DMS 273 (cell line): Measurements from ENCODE around the gene KCNQ1.

Source experiments
- DNase-seq: peaks from one replicate; lab custom pipeline; 2025; ENCODE audit not compliant: unreplicated experiment; lab: John Stamatoyannopoulos, UW

Gene KCNQ1

DNA sequence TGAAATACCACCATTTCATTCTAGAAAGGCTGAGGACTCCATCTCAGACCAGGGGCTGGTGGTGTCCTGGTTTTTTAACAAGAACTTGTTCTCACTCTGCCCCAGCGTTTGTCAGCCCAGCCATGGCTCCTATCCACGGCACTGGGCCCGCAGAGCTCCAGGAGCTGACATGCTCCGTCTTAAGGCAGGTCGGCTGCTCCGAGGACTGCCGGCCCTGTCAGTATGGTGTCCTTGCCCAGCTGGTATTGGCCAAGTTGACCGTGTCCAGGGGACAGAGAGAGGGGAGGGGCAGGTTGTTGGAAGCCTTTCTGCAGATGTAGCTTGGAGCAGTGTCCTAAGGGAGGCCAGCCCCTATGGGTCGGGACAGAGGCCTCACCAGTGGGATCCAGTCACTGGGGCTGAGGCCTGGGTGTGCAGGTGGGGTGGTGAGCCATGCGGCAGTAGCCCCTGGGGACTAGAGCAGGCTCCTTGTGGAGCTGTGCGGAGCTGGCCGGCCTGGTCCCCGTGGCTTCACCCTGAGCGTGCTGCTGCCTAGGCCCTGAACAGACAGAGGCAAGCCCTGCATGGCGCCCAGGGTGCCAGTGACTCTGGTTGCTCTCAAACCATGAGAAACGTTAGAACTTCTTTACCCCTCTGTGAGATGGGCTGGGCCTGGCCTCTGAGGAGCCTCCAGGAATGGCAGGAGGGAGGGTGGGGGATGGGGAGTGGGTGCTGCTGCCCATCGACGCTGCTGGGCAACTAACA is 294.9 kb downstream of the KCNQ1 start:
- DNase-seq = no peak

DNA sequence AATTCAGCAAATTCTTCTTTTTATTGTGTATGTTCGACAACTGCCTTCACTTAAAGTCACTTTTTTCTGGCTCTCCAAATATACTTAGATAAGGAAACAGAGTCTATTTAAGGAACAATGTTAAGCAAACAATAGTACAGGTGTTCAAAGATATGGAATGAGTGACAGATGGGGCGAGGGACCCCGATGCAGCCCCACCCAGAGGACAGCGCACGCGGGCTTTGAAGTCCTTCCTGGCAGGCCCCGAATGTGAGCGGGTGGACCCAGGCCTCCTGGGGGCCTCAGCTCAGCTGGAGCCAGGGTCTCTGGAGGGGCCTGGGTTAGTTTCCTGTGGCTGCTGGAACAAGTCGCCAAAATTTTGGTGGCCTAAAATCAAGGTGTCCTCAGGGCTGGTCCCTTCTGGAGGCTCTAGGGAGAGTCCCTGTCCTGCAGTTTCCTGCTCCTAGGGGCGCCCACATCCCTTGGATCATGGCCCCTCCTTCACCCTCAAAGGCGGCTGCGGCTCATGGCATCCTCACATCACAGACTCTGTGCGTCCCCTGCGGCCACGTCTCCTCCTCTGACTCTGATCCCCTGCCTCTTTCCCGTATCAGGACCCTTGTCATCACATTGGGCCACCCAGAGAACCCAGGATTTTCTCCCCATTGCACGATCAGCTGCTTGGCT is 295.6 kb downstream of the KCNQ1 start:
- no peak for DNase-seq

DNA sequence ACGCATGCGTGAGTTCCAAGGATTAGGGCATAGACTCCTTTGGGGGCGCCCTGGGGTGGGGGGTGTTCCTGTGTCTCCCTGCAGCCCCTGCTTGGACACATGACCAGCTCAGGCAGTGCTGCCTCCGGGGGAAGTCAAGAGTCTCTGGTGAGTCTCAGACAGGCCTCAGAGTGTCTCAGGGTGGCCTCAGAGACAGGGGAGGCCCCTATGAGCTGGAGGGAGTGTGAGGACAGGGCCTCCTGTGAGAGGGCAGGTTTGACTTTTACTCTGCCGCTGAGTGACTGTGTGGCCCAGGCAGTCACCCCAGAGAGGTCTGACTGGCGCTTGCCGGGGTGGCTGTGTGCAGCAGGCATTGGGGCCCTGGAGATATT is 296.2 kb downstream of the KCNQ1 start:
- no peak for DNase-seq

DNA sequence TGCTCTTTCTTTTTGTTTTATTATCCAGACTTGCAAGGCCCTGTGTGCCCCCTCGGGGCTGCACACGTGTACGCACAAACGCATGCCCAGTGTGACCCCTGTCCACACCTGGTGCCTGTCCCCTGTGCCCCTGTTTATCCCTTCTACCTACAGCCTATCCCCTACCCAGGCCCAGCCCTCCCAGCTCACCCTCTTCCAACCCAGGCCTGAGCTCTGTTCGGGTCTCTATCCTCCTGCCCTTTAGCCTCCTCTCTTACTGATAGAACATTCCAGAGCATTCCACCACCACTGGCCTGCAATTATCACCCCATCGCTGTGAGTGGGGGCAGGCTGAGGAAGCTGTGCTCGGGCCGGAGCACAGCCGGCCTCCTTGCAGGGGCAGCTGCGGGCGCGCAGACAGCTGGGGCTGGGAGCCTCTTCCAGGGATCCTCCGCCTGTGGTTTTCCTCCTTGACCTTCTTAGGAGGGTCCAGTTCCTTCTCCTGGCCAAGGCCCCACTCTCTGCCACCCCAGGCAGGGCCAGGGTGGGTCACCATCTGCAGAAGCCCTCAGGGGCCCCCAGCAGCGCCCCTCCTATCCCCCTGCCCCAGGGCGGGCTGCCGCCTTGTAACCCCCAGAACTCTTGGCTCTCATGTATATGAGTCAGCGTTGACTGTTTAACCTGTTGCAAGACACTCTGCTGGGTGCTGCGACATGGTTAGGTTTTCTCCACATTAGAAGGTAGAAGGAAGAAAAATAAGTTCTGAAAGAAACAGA is 296.7 kb downstream of the KCNQ1 start:
- no peak for DNase-seq

DNA sequence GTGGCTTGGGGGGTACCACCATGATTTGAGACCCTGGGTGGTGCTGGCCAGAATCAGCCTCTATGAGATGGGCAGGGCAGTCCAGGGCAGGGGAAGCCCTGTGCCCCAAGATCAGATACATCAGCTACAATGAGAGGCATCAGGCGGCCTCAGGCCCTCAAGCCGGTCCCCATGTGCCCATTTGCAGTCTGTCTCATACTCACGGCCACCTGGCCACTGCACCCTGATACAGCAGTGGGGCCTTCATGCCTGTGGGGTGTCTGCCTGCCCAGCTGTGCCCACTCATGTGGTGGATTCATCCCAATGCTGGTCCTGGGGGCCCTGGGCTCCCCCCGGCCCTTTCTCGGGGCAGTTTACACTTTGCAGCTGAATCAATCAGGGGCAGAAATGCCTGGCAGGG is 297.4 kb downstream of the KCNQ1 start:
- no peak for DNase-seq

- DNase-seq = no peak
Measured at GRCh38 chr11:2742611-2743426, 298.0 kb downstream of the KCNQ1 start.

DNA sequence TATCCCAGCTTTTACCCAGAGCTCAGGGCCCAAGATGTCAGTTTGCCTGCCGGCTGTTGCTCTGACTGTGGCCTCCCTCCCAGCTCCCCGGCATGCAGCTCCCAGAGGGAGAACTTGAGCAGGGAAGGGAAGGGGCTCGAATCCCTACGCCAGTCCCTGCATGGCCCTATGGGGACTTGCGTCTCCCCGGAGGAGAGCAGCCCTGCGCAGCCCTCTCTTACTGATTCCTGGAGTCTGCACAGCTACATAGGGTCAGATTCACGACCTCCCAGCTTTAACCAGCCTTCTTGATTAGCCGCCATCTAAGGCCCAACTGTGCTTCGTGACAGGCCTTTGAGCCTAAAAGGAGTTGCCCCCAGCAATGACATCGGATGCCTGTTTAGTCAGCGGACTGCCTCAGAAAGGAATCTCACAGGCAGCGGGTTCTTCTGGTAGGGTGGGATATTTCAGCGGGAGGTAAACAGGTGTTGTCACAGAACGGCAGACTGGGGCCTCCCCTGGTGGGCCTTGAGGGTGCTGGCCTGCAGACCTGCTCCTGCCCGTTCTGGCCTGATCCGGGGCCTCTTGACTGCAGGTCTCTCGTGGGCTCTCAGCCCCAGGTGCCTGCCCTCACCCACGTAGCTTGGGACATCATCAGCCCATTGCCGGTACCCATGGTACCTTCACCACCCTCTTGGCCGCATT is 298.8 kb downstream of the KCNQ1 start:
- DNase-seq = no peak

DNA sequence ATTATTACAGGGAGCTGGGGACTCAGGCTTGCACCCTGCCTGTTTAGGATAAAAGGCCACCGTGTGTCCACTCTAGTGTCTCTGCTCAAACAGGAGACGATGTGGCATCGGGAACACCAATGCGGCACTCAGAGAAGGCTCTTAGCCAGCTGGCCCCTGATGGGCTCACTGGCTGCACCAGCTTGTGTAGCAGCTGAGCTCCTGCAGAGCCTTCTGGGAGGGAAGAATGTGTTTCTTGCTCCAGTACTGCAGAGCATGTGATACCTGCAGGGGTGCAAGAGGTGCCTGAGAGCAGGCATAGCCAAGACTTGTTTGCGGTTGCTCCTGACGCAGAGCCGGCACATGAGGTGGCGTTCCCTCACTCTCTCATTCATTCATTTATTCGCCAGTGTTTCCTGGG is 299.4 kb downstream of the KCNQ1 start:
- DNase-seq = peak; percentile 8

DNA sequence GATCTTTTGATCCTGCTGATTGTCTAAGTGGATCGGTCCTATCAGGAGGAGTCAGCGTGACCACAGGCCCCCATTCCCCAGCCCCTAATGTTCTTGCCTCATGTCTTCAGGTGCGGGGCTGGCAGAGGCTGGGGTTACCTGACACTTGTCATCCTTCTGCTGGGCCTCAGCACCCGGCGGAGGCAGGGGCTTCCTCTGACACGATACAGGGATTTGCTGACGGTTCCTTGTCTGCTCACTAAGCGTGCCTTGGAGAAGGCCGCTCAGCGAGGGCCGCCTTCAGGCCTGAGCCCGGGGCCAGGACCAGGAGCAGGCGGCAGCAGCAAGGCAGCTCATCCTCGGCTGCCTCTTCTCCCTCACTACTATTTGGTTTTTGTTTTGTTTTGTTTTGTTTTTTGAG is 300.7 kb downstream of the KCNQ1 start:
- no peak for DNase-seq

DNA sequence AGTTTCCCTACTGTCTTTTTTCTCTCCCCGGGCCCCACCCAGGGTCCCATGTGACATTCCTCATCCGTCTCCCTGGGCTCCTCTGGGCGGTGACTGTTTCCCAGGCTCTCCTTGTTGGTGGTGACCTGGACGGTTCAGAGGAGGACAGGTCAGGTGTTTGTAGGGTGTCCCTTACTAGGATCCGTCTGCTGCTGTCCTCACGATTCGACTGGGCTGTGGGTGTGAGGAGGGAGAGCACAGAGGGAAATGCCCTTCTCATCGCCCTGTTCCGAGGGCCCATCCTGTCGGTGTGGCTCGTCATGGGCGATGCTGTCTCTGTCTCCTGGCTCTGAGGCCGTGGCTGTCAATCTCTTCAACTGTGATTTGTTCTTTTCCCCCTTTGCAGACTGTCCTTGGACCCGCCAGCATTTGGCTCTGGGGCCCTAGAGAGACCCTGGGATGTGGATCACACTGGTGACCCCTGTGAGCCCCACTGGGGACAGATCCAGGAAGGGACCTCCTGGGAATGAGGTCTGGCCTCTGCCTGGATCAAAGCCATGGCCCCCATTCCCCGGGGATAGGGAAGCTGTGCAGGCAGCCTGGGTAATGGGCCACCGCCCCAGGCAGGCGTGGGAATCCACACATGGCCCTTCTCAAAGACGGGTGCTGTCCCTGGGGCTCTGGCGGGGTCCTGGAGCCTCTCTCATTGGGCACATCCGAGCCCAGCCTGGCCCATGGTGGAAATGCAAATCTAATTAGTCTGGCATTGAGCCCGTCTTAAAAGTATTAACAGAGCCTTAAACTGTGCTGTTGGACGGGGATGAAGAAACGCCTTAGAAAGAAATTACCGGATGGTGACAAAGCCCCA is 301.8 kb downstream of the KCNQ1 start:
- peak; percentile 8 for DNase-seq

DNA sequence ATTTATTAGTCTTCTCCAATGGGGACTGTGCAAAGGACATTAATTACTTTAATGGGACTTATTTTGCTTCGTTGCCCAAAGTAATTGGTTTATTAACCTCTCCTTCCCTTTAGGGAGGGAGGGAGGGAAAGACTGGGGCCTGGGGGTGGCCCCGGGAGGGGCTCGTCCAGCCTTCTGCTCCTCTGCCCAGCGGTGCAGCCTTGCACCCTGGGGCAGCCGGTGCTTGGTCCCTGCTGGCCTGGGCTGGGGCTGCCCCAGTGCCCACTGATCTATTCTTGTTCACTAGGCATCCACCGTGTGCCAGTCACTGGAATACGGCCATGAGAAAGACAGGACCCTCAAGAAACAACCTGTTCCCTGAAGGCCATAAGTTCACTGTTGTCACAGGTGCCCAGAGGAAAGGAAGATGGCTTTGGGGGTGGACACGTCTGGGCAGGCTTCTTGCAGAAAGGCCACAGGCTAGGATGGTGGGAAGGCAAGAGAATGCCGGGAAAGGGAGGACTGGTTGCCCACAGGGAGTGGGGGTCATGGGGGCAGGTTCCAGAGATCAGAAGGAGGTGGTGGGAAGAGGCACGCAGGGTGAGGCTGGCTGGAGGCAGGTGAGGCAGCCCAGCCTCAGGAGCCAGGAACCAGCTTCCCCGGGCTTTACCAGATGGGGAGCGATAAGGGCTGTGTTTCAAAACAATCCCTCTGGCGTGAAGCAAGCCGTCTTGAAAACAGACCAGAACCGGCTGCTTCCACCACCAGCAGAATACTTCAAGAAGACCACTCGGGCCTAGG is 302.6 kb downstream of the KCNQ1 start:
- DNase-seq = peak; percentile 33

DNA sequence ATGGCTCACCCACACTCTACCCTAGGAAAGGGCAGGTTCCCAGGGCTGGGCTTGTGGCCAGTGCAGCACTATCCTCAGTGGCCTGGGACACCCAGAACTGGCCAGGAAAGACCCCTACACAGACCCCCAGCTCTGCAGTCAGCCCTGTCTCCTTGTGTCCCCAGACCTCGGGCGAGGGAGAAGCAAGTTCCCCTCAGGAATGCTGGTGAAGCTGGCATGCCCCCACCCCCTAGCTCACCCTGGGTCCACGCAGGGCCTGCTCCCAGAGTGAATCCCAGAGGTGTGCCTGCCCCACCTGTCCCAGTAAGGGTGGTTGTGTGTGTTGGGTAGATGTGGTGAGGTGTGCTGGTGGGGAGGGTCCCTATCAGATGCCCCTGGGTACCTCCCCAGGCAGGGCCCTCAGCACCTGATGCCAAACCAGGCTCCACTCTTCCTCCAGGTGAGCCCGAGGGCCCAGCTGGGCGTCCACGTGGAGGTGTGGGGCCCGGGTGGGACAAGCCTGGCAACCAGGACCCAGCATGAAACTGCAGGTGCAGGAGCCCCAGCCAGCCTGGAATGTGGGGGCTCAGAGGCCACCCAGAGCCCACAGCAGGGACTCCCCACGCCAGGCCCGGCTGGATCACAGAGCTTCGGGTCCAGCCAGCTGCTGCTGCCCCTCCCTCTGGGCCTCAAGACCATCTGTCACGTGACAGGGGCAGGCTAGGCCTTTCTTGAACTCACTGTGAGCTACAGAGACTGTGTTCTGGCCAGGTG is 303.4 kb downstream of the KCNQ1 start:
- peak; percentile 12 for DNase-seq

GRCh38 chr11:2748814-2749554 is 304.2 kb downstream of the KCNQ1 start:
- DNase-seq = no peak

DNA sequence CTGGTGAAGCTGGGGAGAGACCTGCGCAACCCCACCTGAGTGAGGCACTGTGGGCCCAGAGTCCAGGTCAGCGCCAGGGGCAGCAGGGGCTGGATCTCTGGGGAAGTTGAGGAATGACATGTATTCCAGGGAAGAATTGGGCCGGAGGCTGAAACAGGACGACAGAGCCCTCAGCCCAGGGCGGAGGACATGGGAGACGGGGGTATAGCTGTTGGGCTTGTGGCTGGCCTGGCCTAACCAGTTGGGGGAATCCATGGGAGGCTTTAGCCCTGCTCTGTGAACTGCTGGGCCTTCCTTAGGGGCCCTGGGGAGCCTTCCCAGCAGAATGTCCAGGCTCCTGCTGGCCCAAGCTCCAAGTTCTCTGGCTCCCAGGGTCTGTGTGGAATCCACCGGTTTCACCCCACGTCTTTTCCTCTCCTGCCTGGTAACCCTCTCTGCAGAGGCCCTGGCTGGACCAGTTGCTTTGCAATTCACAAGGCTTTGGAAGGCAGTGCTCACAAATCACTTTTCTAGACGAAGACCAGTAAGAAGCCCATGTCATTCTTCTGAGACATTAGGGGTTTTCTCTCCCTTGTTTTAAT is 305.4 kb downstream of the KCNQ1 start:
- DNase-seq = peak; percentile 50

GRCh38 chr11:2750682-2751522 is 306.1 kb downstream of the KCNQ1 start:
- peak; percentile 53 for DNase-seq

- no peak for DNase-seq
Measured at GRCh38 chr11:2751523-2752203, 306.9 kb downstream of the KCNQ1 start.
